Neural crest cell (in vitro differentiated cells): Measurements from ENCODE around the gene SLX4. TPM values are rescaled to one million over a fixed set of nuclear protein-coding genes. Genes with fewer than 3 reads are reported as not detected.

Experiments
- DNase-seq: peaks from one replicate; pipeline ENCODE4 v3.0.0; 2021; ENCODE audit warnings: low read depth, mixed read lengths, low spot score
- H3K27ac Mint-ChIP-seq: one replicate; pipeline ENCODE4 v1.8.0; 2021; ENCODE audit warnings: mild to moderate bottlenecking, mixed read lengths; ENCODE audit not compliant: unreplicated experiment
- H3K27me3 Mint-ChIP-seq: 2 replicates; pipeline ENCODE4 v1.8.0; 2021; ENCODE audit warnings: low read depth, mild to moderate bottlenecking, mixed read lengths
- H3K36me3 Mint-ChIP-seq: 2 replicates; pipeline ENCODE4 v1.8.0; 2021; ENCODE audit warnings: low read depth, mild to moderate bottlenecking, mixed read lengths
- H3K4me1 Mint-ChIP-seq: 2 replicates; pipeline ENCODE4 v1.8.0; 2021; ENCODE audit warnings: mixed read lengths
- H3K4me3 Mint-ChIP-seq: one replicate; pipeline ENCODE4 v1.8.0; 2021; ENCODE audit warnings: mild to moderate bottlenecking, mixed read lengths
- H3K9me3 Mint-ChIP-seq: 2 replicates; pipeline ENCODE4 v1.8.0; 2021; ENCODE audit warnings: mixed read lengths
- CTCF ChIP-seq: fragments of 200-600 bp; sonication (generic); conservative IDR thresholded peaks from 2 replicates; pipeline ENCODE4 v1.5.0; 2021; ENCODE audit warnings: antibody characterized with exemption, mild to moderate bottlenecking
- total RNA-seq: library from RNA; stranded (reverse); gene quantifications from 2 replicates; pipeline ENCODE4 v1.2.1, GENCODE V29; 2021

Gene SLX4
- total RNA-seq, 1 donor from 2014 or later = 17.7 TPM

GRCh38 chr16:3641801-3642396, 30.5 kb upstream of the SLX4 start:
- DNase-seq = no peak
- H3K9me3 Mint-ChIP-seq = peaks cover 4% of the 10 kb centered on the region
- peaks cover 40% of the 10 kb centered on the region for H3K4me1 Mint-ChIP-seq
- no peaks in the 10 kb centered on the region for H3K27me3 Mint-ChIP-seq
- peak overlapping the region; percentile 81 for H3K27ac Mint-ChIP-seq
- no peak overlapping the region for H3K4me3 Mint-ChIP-seq
- no peak for TF ChIP-seq CTCF
- peaks cover 9% of the 10 kb centered on the region for H3K36me3 Mint-ChIP-seq

GRCh38 chr16:3640632-3641501, 29.5 kb upstream of the SLX4 start:
- Mint-ChIP-seq H3K27ac (no peak overlapping the region), H3K9me3 (peaks cover 4% of the 10 kb centered on the region), H3K4me1 (peaks cover 35% of the 10 kb centered on the region), H3K36me3 (peaks cover 7% of the 10 kb centered on the region), H3K27me3 (no peaks in the 10 kb centered on the region), H3K4me3 (no peak overlapping the region)
- no peak for DNase-seq
- no peak for TF ChIP-seq CTCF

- Mint-ChIP-seq H3K9me3 (peaks cover 4% of the 10 kb centered on the region), H3K27ac (peak overlapping the region; percentile 36), H3K27me3 (no peaks in the 10 kb centered on the region), H3K4me3 (no peak overlapping the region), H3K36me3 (peaks cover 7% of the 10 kb centered on the region), H3K4me1 (peaks cover 31% of the 10 kb centered on the region)
- DNase-seq = no peak
- no peak for TF ChIP-seq CTCF
Observed at GRCh38 chr16:3640207-3640606, 28.8 kb upstream of the SLX4 start.

- H3K9me3 Mint-ChIP-seq = peaks cover 4% of the 10 kb centered on the region
- TF ChIP-seq CTCF = no peak
- H3K4me1 Mint-ChIP-seq = peaks cover 29% of the 10 kb centered on the region
- no peaks in the 10 kb centered on the region for H3K27me3 Mint-ChIP-seq
- H3K36me3 Mint-ChIP-seq = peaks cover 7% of the 10 kb centered on the region
- DNase-seq = no peak
- no peak overlapping the region for H3K4me3 Mint-ChIP-seq
- no peak overlapping the region for H3K27ac Mint-ChIP-seq
Observed at GRCh38 chr16:3638916-3639644, 27.7 kb upstream of the SLX4 start.

- Mint-ChIP-seq H3K27me3 (no peaks in the 10 kb centered on the region), H3K9me3 (peaks cover 4% of the 10 kb centered on the region), H3K4me3 (no peak overlapping the region), H3K27ac (peak overlapping the region; percentile 28), H3K4me1 (peaks cover 26% of the 10 kb centered on the region), H3K36me3 (peaks cover 7% of the 10 kb centered on the region)
- no peak for TF ChIP-seq CTCF
- DNase-seq = no peak
Observed at GRCh38 chr16:3637371-3637923, 26.0 kb upstream of the SLX4 start.
